ENCODE measurements around the gene SYK.

Gene SYK

DNA sequence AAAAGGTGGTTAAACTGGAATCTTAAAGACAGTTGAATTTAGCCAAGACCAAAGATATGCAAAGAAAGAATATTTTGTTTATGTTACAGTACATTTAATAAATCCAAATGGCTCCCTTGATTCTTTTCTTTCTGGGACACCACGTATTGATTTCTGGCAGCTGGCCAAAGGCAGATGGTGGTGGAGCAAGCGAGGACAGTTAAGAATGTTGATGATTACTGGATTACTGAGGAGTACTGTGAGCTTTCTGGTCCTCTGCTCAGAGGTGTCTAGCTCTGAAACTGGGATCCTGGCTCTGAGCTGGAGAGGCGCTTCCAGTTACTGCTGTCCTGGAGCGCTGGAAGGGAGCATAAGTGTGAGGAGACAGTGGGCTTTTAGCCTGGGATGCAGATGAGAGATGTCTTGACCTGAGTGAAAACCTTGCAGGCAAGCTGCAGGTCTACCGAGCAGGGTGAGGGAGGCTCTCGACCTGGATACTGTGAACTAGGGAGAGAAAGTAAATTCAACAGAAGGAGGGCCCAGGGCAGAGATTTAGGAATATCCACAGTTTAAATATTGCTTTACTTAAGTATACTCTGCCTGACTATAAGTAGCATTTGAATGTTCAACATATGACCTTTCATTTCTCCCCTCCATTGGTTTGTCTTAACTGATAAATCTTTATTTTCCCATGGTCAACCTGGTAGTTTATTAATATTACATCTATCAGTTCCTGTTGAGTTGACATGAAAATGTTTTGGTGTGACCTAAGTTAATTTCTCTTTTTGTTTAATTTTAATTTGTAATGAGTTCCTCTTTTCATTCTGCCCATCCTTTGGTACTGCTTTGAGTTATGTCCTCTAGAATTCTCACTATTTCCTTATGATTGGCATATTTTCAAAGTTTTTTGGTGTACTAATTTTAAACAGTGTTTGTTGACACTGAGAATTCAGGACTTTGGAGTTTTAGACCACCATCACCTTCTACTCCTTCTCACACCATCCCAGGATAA is 3.7 kb downstream of the SYK start:
- Histone ChIP-seq H2BK15ac (ENCODE audit: low read depth, poor library complexity, severe bottlenecking) (no peak overlapping the region), H2BK12ac (ENCODE audit: low read length in 2 of 2) (peak overlapping the region in 1 of 2 experiments; percentile 94), H3K9me3 (ENCODE audit: control insufficient read depth, low read length) (no peaks in the 10 kb centered on the region), H3K4ac (ENCODE audit: low read depth in 1 of 2, low read length in 2 of 2) (peak overlapping the region in 1 of 2 experiments; percentile 98), H3K27ac (ENCODE audit: low read length, poor library complexity, severe bottlenecking) (no peak overlapping the region), H3K18ac (ENCODE audit: low read depth in 1 of 2, low read length in 2 of 2) (peak overlapping the region in 1 of 2 experiments; percentile 96), H3K23ac (ENCODE audit: low read length in 2 of 2) (peak overlapping the region in 1 of 2 experiments; percentile 93), H2BK120ac (ENCODE audit: low read depth, low read length) (no peak overlapping the region), H3K27me3 (ENCODE audit: control insufficient read depth in 1 of 2, insufficient read depth in 1 of 2, low read length in 2 of 2) (peaks cover 0 to 86% of the 10 kb centered on the region in 2 experiments), H3K14ac (ENCODE audit: low read length in 2 of 2) (peak overlapping the region in 1 of 2 experiments; percentile 93), H3K4me1 (ENCODE audit: control insufficient read depth, insufficient read depth, low read depth, low read length) (peaks cover 24% of the 10 kb centered on the region), H3K4me2 (ENCODE audit: low read length, poor library complexity, severe bottlenecking) (peak overlapping the region; percentile 60), H3K4me3 (ENCODE audit: insufficient read depth in 1 of 2, low read depth in 1 of 2, low read length in 2 of 2) (no peak overlapping the region), H2AK5ac (ENCODE audit: low read length, severe bottlenecking) (peak overlapping the region; percentile 20), H2AFZ (ENCODE audit: low read depth, low read length) (no peak overlapping the region), H3K36me3 (ENCODE audit: control insufficient read depth in 1 of 2, insufficient read depth in 2 of 2, low read depth in 1 of 2, low read length in 2 of 2) (no peaks in the 10 kb centered on the region), H3K9ac (ENCODE audit: low read length) (no peak overlapping the region), H4K8ac (ENCODE audit: low read length) (peak overlapping the region; percentile 8), H3K79me1 (replicated peaks; ENCODE audit: low read length, poor library complexity, severe bottlenecking) (peaks cover 10% of the 10 kb centered on the region), H4K91ac (ENCODE audit: low read length) (no peak overlapping the region), H2BK5ac (ENCODE audit: low read depth, low read length, poor library complexity, severe bottlenecking) (no peak overlapping the region)
- 39% methylated on average over 6 of the region's 6 CpGs for whole genome bisulfite sequencing
- DNase-seq, result peak; percentile 53

DNA sequence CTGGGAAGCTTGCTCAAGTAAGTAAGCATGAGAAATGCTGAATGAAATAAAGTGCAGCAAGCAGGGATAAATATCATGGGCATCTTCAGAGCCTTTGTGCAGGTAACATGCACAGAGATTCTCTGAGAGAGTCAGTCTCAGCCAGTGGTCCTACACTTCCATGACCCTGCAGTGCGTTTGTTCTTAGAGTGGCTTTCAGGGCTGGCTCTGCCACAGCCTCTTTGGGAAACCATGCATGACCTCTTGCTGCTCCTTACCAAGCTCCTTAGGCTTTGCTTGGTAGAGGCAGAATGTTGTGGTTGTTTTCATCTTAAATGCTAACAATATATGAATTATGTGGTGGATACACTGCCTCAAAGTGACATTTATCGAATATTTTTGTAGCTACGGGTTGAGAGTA is 5.4 kb downstream of the SYK start:
- H3K79me1 ChIP-seq (replicated peaks; ENCODE audit: low read length, poor library complexity, severe bottlenecking), result peaks cover 8% of the 10 kb centered on the region
- H3K9ac ChIP-seq (ENCODE audit: low read length), result no peak overlapping the region
- no peak overlapping the region for H3K14ac ChIP-seq (ENCODE audit: low read length in 2 of 2)
- no peak overlapping the region for H2BK15ac ChIP-seq (ENCODE audit: low read depth, poor library complexity, severe bottlenecking)
- no peaks in the 10 kb centered on the region for H3K36me3 ChIP-seq (ENCODE audit: control insufficient read depth in 1 of 2, insufficient read depth in 2 of 2, low read depth in 1 of 2, low read length in 2 of 2)
- H4K8ac ChIP-seq (ENCODE audit: low read length), result peak overlapping the region; percentile 12
- H4K91ac ChIP-seq (ENCODE audit: low read length), result no peak overlapping the region
- no peak overlapping the region for H2BK5ac ChIP-seq (ENCODE audit: low read depth, low read length, poor library complexity, severe bottlenecking)
- H3K4me3 ChIP-seq (ENCODE audit: insufficient read depth in 1 of 2, low read depth in 1 of 2, low read length in 2 of 2), result no peak overlapping the region
- WGBS, result 89% methylated on average over 3 of the region's 3 CpGs
- H3K4ac ChIP-seq (ENCODE audit: low read depth in 1 of 2, low read length in 2 of 2), result no peak overlapping the region
- no peak overlapping the region for H2AK5ac ChIP-seq (ENCODE audit: low read length, severe bottlenecking)
- H3K4me1 ChIP-seq (ENCODE audit: control insufficient read depth, insufficient read depth, low read depth, low read length), result peaks cover 18% of the 10 kb centered on the region
- no peak overlapping the region for H3K23ac ChIP-seq (ENCODE audit: low read length in 2 of 2)
- peak overlapping the region in 1 of 2 experiments; percentile 19 for H3K18ac ChIP-seq (ENCODE audit: low read depth in 1 of 2, low read length in 2 of 2)
- H2BK120ac ChIP-seq (ENCODE audit: low read depth, low read length), result no peak overlapping the region
- peak overlapping the region in 1 of 2 experiments; percentile 61 for H2BK12ac ChIP-seq (ENCODE audit: low read length in 2 of 2)
- H2AFZ ChIP-seq (ENCODE audit: low read depth, low read length), result no peak overlapping the region
- peaks cover 0 to 69% of the 10 kb centered on the region in 2 experiments for H3K27me3 ChIP-seq (ENCODE audit: control insufficient read depth in 1 of 2, insufficient read depth in 1 of 2, low read length in 2 of 2)
- no peak overlapping the region for H3K4me2 ChIP-seq (ENCODE audit: low read length, poor library complexity, severe bottlenecking)
- DNase-seq, result no peak
- no peak overlapping the region for H3K27ac ChIP-seq (ENCODE audit: low read length, poor library complexity, severe bottlenecking)
- H3K9me3 ChIP-seq (ENCODE audit: control insufficient read depth, low read length), result no peaks in the 10 kb centered on the region

DNA sequence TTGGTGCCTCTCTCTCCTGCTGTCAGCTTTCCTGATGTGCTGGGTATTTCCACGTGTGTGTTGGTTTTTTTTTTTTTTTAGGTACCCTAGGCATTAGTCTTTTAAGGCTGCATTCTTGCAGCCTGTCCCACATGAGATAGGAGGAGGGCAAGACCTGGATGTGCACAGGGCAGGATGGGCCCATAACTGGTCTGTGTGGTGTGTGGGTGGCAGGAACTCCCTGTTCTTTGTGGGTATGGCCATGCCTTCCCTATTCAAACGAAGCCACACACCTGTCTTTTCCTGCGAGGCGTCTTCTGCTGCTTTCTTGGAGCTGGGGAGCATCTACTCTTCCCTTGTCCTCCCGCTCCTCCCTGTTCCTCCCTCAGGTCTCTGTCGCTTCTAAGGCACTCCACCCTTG is 6.8 kb downstream of the SYK start:
- H3K4me1 ChIP-seq (ENCODE audit: control insufficient read depth, insufficient read depth, low read depth, low read length), result peaks cover 19% of the 10 kb centered on the region
- H4K91ac ChIP-seq (ENCODE audit: low read length), result peak overlapping the region; percentile 52
- H2AK5ac ChIP-seq (ENCODE audit: low read length, severe bottlenecking), result peak overlapping the region; percentile 50
- no peak overlapping the region for H2BK15ac ChIP-seq (ENCODE audit: low read depth, poor library complexity, severe bottlenecking)
- WGBS, result 90% methylated on average over 6 of the region's 6 CpGs
- no peaks in the 10 kb centered on the region for H3K9me3 ChIP-seq (ENCODE audit: control insufficient read depth, low read length)
- H3K9ac ChIP-seq (ENCODE audit: low read length), result no peak overlapping the region
- H2BK5ac ChIP-seq (ENCODE audit: low read depth, low read length, poor library complexity, severe bottlenecking), result no peak overlapping the region
- peaks cover 11% of the 10 kb centered on the region for H3K79me1 ChIP-seq (replicated peaks; ENCODE audit: low read length, poor library complexity, severe bottlenecking)
- H3K4ac ChIP-seq (ENCODE audit: low read depth in 1 of 2, low read length in 2 of 2), result peak overlapping the region; percentile 1 to 46
- DNase-seq, result no peak
- H3K23ac ChIP-seq (ENCODE audit: low read length in 2 of 2), result peak overlapping the region in 1 of 2 experiments; percentile 23
- no peak overlapping the region for H2AFZ ChIP-seq (ENCODE audit: low read depth, low read length)
- H3K4me3 ChIP-seq (ENCODE audit: insufficient read depth in 1 of 2, low read depth in 1 of 2, low read length in 2 of 2), result no peak overlapping the region
- H4K8ac ChIP-seq (ENCODE audit: low read length), result no peak overlapping the region
- H3K27ac ChIP-seq (ENCODE audit: low read length, poor library complexity, severe bottlenecking), result peak overlapping the region; percentile 11
- H3K14ac ChIP-seq (ENCODE audit: low read length in 2 of 2), result peak overlapping the region in 1 of 2 experiments; percentile 92
- H3K18ac ChIP-seq (ENCODE audit: low read depth in 1 of 2, low read length in 2 of 2), result peak overlapping the region; percentile 11 to 84
- H2BK120ac ChIP-seq (ENCODE audit: low read depth, low read length), result peak overlapping the region; percentile 4
- peaks cover 0 to 55% of the 10 kb centered on the region in 2 experiments for H3K27me3 ChIP-seq (ENCODE audit: control insufficient read depth in 1 of 2, insufficient read depth in 1 of 2, low read length in 2 of 2)
- no peaks in the 10 kb centered on the region for H3K36me3 ChIP-seq (ENCODE audit: control insufficient read depth in 1 of 2, insufficient read depth in 2 of 2, low read depth in 1 of 2, low read length in 2 of 2)
- no peak overlapping the region for H3K4me2 ChIP-seq (ENCODE audit: low read length, poor library complexity, severe bottlenecking)
- peak overlapping the region; percentile 28 to 94 for H2BK12ac ChIP-seq (ENCODE audit: low read length in 2 of 2)

Data from mesenchymal stem cell (in vitro differentiated cells and primary cell).